Tibial nerve (tissue), 4 donors: Measurements from ENCODE around the gene BIRC6.

Experiments used
- EP300 ChIP-seq, 2 donors: sonication (generic); formaldehyde crosslinking; IDR thresholded peaks; one replicate each; pipeline ENCODE4 v1.6.1; 2017; ENCODE audit warnings: antibody characterized with exemption in 2 of 2, mild to moderate bottlenecking in 1 of 2
- POLR2A ChIP-seq, 2 donors: fragments of 450-650 bp; IDR thresholded peaks; one replicate each; pipeline ENCODE4 v1.6.1; 2017; ENCODE audit warnings: antibody characterized with exemption in 2 of 2, mild to moderate bottlenecking in 2 of 2, moderate library complexity in 2 of 2
- TF ChIP-seq, protein P1 (sequence below), 5 experiments: fragments of 200-600 bp in 3 of 5; fragments of 450-650 bp in 2 of 5; sonication (generic) in 3 of 5; IDR thresholded peaks; one replicate each; pipeline ENCODE4 v1.5.1; 2016 to 2019; ENCODE audit warnings: antibody characterized with exemption in 5 of 5, mild to moderate bottlenecking in 3 of 5, moderate library complexity in 2 of 5

DNA sequence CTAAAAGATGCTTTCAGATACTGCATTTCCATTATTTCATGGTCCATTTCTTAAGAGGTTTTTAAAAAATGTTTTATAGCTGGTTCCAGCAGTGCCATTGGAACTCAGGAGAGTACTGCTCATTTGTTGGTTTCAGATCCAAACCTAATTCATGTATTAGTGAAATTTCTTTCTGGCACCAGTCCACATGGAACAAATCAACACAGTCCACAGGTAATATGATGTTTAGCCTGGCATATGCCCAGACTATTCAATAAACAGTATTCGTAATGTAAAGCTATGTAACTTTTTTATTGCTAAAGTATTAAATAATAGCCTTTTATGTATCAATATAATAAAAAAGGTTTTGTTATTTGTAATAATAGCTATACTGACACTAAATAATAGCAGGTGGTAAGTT is 134.5 kb downstream of the BIRC6 start:
- TF ChIP-seq, protein P1, sequence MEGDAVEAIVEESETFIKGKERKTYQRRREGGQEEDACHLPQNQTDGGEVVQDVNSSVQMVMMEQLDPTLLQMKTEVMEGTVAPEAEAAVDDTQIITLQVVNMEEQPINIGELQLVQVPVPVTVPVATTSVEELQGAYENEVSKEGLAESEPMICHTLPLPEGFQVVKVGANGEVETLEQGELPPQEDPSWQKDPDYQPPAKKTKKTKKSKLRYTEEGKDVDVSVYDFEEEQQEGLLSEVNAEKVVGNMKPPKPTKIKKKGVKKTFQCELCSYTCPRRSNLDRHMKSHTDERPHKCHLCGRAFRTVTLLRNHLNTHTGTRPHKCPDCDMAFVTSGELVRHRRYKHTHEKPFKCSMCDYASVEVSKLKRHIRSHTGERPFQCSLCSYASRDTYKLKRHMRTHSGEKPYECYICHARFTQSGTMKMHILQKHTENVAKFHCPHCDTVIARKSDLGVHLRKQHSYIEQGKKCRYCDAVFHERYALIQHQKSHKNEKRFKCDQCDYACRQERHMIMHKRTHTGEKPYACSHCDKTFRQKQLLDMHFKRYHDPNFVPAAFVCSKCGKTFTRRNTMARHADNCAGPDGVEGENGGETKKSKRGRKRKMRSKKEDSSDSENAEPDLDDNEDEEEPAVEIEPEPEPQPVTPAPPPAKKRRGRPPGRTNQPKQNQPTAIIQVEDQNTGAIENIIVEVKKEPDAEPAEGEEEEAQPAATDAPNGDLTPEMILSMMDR (IDR thresholded peaks at IDR 0.05) = no peak
- TF ChIP-seq EP300 (IDR thresholded peaks at IDR 0.05) = no peak
- no peak for TF ChIP-seq POLR2A (IDR thresholded peaks at IDR 0.05)
